Stimulated activated CD8-positive, alpha-beta memory T cell treated with anti-CD3 and anti-CD28 coated beads, Interleukin-2, amount 100 ng/mL, for 1 hour (primary cell): ENCODE results near the gene TBC1D26.
"Not testable (repeated sequence)": the region's sequence is repeated elsewhere in the genome, so short reads cannot be mapped to it uniquely, and the experiment has no call there.

Experiments
- DNase-seq, 2 donors: peaks; one replicate each; pipeline ENCODE4 v3.0.0-alpha.2; 2020; ENCODE audit warnings: low read depth in 2 of 2

The TBC1D26 gene

DNA sequence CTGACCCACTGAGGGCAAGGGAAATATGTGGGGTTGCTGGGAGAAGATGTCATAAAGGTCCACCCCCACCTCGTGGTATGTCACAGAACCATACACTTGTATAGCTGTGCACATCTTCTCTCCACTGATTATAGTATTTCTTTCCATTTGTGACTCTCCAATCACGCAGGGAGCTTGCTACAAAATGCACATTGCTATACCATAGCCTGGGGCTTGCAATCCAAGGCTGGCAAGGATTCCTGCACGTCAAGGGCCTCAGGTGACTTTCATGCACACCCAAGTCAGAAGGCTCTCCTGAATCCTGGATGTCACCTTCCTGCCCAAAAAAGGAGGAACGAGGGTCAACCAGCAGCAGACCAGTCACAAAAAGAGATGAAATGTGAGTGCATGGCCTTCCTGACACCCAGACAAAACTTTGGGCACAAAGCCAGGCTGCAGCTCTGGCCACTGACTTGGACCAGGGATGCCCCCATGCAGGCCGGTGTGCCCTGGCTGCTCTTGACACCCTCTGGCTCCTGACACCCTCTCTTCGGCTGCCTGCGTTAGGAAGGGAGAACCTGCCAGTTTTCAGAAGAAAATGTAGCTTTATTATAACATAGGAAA is 12.1 kb downstream of the TBC1D26 start:
- DNase-seq: no peak

DNA sequence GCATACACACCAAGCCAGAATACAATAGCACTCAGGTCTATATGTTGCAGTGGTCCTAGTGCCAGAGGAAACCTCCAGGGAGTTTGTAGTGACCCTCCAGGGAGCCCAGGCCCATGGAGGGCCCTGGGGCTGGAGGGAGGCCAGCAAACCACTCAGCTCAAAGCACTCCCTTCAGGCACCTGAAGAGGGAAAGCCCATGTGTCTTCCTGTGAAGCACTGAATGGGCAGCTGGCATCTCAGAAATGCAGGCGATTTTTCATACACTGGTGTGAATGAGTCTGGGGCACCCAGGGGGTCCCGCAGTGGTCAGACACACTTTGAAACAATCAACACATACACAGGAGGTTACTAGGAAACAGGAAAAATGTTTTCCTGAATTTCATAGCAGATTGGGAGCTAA is 12.8 kb downstream of the TBC1D26 start:
- DNase-seq: no peak

GRCh38 chr17:15749403-15749802 is 17.3 kb downstream of the TBC1D26 start:
- not testable (repeated sequence) for DNase-seq

DNA sequence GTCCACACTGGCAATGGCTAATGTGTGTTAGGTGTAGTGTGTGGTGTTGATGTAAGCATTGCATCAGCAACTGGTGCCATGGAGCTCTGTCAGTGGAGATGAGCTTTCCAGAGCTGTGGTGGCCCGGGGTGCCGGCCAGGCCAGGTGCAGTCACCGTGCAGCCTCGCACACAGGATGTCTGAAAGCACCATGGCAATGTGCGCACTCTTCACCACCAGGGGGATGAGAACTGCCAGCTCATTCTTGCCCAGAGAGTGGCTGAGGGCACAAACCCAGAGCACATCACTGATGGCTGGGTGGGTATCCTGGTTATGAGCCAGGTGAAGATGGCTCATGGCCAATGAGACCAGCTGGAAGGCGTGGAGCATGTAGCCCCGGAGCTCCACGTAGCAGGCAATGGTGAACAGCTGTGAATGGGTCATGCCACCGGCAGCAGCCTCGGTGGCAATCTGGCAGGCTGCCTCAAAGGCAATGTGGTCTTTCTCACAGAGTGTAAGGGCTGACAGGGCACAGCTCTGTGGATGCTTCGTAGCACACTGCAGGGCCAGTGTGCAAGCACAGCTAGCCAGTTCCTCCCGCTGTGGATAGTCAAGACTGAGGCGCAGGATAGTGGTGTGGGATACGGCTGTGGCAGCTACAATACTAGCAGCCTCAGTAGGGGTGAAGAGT is 36.9 kb downstream of the TBC1D26 start:
- not testable (repeated sequence) for DNase-seq

DNA sequence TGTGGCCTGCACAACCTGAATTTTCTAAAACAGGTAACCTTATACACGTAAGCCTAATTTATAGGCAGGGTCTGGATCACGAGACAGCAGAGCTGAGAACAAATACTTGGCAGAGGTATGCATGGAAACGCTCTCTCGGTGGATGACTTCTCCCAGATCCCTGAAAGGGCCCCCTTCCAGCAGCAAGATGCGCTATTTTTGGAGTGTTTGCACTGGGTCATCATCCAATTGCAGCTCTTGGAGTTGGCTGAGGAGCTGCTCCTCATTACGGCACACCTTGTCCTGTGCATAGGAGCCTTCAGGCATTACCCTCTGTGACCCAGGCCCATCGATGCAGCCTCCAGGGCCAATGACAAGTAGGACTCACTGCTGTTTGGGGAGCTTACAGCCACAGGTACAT is 38.6 kb downstream of the TBC1D26 start:
- not testable (repeated sequence) for DNase-seq

DNA sequence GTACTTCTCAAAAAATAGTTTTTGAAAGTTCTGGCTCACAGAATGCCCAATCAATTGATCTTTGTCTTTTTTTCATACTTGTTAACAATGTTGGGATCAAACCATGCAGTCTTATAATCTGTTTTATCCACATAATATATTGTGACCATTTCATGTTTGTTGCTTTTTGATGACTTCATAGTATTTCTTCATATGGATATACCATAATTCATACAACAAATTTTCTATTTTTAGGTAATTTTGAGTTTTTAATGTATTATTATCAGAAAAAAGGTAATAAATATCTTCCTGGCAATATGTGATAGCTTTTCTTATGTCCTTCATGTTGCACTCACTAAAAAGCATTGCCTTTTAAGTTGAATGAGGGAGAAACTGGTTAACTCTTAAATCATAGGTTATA is 44.8 kb downstream of the TBC1D26 start:
- no peak for DNase-seq

DNA sequence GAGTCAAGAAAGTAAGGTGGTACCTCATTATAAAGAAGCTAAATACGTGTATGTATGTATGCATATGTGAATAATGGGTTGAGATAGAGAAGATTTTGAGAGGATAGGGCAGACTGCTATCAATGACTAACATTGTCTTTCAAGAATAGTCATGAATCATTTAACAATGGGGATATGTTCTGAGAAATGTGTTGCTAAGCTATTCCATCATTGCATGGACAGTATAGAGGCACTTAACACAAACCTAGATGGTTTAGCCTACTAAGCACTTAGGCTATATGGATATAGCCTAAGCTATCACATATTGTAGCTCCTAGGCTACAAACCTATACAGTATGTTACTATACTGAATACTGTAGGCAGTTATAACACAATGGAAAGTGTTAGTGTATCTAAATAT is 45.2 kb downstream of the TBC1D26 start:
- no peak for DNase-seq

- DNase-seq: no peak
These were observed 45.6 kb downstream of the TBC1D26 start for GRCh38 chr17:15777717-15778116.

- DNase-seq: no peak
These were observed 47.0 kb downstream of the TBC1D26 start for GRCh38 chr17:15779119-15779518.

GRCh38 chr17:15780188-15780587 is 48.1 kb downstream of the TBC1D26 start:
- DNase-seq: no peak

DNA sequence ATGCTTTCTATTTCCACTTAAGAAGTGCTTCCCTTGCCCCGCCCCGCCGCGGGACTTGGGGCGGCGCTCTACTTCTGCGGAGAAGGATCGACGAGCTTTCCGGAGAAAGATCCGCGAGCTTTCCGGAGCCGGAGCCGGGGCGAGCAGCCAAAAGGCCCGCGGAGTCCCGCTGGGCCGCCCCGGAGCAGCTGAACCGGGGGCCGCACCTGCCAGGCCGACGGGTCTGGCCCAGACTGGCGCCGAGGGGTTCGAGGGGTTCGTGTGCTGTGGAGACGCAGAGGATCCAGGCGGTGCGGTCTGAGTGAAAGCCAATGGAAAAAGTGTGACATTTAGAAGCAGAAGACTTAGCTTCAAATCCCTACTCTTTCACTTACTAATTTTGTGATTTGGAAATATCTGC is 50.8 kb downstream of the TBC1D26 start:
- no peak for DNase-seq

DNA sequence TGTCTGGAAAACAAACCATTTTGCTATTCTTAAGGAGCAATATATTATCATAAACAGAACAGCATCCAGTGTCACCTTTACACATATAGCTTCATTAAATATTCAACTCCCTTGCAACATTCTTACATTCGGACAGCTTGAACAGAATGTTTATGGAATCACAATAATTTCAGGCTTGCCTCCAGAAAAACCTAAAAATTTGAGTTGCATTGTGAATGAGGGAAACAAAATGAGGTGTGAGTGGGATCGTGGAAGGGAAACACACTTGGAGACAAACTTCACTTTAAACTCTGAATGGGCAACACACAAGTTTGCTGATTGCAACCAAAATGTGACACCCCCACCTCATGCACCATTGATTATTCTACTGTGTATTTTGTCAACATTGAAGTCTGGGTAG is 51.4 kb downstream of the TBC1D26 start:
- no peak for DNase-seq

DNA sequence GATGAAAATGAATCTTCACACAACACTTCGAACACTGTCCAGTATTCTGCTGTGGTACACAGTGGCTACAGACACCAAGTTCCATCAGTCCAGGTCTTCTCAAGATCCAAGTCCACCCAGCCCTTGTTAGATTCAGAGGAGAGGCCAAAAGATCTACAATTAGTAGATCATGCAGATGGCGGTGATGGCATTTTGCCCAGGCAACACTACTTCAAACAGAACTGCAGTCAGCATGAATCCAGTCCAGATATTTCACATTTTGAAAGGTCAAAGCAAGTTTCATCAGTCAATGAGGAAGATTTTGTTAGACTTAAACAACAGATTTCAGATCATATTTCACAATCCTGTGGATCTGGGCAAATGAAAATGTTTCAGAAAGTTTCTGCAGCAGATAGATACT is 52.3 kb downstream of the TBC1D26 start:
- not testable (repeated sequence) for DNase-seq

DNA sequence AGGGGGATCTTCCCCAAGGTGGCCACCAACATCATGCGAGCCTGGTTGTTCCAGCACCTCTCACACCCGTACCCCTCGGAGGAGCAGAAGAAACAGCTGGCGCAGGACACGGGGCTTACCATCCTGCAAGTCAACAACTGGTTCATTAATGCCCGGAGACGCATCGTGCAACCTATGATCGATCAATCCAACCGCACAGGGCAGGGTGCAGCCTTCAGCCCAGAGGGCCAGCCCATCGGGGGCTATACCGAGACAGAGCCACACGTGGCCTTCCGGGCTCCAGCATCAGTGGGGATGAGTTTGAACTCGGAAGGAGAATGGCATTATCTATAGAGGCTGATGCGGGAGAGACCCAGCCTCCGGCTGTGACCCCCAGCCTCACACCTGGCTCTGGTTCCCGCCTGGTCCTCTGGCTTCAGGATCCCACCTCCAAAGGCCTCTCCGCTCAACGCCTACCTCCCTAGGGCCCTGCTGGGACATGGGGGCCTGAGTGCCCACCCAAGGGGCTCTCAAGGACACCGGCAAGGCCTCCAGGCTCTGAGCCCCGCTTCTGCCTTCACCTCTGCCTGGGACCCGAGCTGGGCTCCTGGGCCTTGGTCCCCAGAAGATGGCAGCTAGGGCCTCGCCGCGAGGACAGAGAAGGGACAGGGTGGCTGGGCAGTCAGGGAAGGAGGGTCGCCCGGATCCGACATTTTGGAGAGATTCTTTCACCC is 55.4 kb downstream of the TBC1D26 start:
- not testable (repeated sequence) for DNase-seq

DNA sequence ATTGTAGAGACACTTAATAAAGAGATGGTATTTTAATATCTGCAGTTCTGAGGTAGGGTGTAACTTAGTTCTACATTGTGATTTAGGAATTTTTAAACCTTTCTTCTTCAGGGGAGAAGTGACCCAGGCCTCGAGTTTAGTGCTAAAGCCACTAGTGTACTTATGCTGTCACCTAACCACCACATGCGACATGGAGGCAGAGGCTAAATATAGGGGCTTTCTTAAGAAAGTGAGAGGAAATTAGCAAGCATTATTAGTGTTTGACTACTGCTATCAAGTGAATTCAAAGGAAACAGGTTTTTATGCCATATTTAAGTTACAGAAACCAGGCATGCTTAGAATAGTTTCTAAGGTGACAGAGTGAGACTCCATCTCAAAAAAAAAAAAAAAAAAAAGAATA is 56.3 kb downstream of the TBC1D26 start:
- not testable (repeated sequence) for DNase-seq
